ENCODE data around the gene BEND3. TPM values are rescaled to one million over a fixed set of nuclear protein-coding genes. Genes with fewer than 3 reads are reported as not detected.
"Not testable (repeated sequence)": the region's sequence is repeated elsewhere in the genome, so short reads cannot be mapped to it uniquely, and the experiment has no call there.

The BEND3 gene
- 4.0 and 6.8 TPM in 2 replicates for total RNA-seq

DNA sequence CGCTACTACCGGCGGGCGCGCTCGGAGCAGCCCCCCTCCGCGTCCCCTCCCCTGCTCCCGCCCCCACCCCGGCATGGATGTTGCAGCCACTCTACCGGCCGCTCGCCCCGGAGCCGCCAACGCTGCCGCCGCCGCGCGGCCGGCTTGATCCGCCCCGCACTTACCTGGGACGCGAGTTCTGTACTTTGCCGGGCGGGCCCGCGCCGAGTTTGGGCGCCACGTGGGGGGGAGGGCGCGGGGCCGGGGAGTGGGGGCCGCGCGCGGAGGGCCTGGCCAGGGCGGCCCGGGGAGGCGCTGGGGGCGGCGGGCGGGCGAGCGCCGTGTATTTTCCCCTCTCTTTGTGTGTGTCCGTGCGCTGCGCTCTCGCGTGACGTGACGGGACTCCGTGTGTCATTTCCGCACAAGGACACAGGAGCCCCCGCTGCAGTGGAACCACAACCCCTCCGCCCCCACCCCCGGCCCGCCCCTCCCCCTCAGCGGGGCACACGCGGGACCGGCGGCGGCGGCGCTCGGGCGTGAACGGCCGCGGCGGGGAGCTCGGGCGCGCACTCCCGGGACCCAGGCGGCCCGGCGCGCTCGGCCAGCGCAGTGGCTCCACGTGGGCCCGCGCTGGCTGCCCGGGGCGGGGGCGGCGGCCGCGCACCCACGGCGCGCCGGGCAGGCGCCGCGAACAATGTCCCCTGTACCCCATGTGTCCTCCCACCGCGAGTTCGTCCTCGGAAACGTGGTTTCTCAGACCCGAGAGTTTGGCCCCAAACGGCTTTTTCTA lies at the start of gene BEND3:
TSS of gene BEND3 (minus strand) at position 590 of the 769 bp plus-strand sequence. CDS start 16,230 bp downstream, outside the sequence.
- no peak for DNase-seq (ENCODE audit: low read depth)

DNA sequence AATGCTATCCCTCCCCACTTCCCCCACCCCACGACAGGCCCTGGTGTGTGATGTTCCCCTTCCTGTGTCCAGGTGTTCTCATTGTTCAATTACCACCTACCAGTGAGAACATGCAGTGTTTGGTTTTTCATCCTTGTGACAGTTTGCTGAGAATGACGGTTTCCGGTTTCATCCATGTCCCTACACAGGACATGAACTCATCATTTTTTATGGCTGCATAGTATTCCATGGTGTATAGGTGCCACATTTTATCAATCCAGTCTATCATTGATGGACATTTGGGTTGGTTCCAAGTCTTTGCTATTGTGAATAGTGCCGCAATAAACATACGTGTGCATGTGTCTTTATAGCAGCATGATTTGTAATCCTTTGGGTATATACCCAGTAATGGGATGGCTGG lies 49.0 kb upstream of the BEND3 start:
- DNase-seq (ENCODE audit: low read depth) = not testable (repeated sequence)

- no peak for DNase-seq (ENCODE audit: low read depth)
These were observed 46.2 kb upstream of the BEND3 start for GRCh38 chr6:107161521-107161920.

GRCh38 chr6:107156617-107157016 lies 41.3 kb upstream of the BEND3 start:
- DNase-seq (ENCODE audit: low read depth) = no peak

DNA sequence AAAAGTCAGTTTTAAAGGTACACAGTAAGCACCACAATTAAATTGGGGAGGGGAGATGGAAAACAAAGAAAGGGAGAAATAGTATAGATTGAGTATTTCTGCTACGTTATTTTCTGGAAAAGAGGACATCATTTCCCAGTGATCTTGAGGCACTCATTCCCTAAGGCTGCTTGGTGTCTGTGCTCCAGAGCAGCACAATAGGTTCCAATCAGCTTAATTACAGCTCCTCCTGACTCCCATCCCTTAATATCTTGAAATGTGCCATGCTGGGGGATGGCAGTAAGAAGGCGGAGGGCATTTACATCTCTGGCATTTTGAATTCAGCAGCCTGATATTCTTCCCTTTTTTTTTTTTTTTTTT lies 39.5 kb upstream of the BEND3 start:
- no peak for DNase-seq (ENCODE audit: low read depth)

- peak; percentile 58 for DNase-seq (ENCODE audit: low read depth)
These were observed 39.0 kb upstream of the BEND3 start for GRCh38 chr6:107154131-107154800.

GRCh38 chr6:107152638-107153430 lies 37.5 kb upstream of the BEND3 start:
- DNase-seq (ENCODE audit: low read depth) = peak; percentile 95

- no peak for DNase-seq (ENCODE audit: low read depth)
These were observed 29.4 kb upstream of the BEND3 start for GRCh38 chr6:107144666-107145065.

DNA sequence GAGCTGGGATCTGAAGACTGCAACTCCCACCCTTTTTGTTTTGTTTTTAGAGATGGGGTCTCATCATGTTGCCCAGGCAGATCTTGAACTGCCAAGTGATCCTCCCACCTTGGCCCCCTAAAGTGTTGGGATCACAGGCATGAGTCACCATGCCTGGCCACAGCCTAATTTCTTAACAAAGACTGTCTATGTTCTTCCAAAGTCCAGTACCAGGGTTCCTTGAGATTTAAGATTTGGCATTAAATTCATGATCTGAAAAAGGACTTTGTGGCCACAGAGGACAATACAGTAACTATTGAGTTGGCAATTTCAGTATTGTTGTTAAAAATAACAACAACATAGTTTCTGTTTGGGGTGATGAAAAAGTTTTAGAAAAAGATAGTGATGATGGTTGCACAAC lies 28.7 kb upstream of the BEND3 start:
- DNase-seq (ENCODE audit: low read depth) = no peak

DNA sequence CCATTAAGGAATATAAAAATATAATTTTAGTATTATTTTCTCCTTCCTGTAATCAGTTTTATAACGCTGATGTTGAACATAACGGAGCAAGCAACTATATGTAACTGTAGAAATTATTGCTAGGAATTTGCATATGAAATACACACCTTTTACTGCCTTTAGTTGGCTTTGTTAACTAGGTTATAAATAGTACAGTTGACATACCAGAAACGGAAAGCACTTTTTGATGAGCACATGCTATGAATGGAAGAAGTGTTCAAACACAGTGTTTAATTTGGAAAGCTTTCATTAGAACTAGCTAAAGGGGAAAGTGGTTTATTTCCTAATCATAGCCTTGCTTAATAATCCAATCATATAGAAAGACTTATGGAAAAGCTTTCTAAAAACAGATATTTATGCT lies 25.3 kb upstream of the BEND3 start:
- DNase-seq (ENCODE audit: low read depth) = no peak

- not testable (repeated sequence) for DNase-seq (ENCODE audit: low read depth)
These were observed 21.0 kb upstream of the BEND3 start for GRCh38 chr6:107136324-107136723.

DNA sequence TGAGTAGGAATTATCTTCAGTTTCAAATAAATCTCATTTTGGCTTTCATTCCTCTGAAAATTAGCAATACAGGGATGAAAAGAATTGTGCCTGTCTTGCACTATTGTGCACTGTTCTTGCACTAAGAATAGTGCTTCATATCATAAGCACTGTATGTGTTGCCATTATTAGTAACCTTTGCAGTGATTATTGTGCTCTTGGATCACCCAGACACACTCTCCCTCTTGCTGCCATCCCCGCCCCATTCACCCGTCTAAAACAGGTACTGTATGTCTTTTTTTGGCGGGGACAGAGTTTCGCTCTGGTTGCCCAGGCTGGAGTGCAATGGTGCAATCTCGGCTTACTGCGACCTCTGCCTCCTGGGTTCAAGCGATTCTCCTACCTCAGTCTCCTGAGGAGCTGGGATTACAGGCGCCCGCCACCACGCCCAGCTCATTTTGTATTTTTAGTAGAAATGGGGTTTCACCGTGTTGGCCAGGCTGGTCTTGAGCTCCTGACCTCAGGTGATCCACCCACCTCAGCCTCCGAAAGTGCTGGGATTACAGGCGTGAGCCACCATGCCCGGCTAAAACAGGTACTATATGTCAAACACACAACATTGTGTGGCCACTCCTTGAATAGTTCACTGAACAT lies 19.8 kb upstream of the BEND3 start:
- DNase-seq (ENCODE audit: low read depth) = not testable (repeated sequence)

GRCh38 chr6:107132330-107132954 lies 17.1 kb upstream of the BEND3 start:
- DNase-seq (ENCODE audit: low read depth) = no peak

- DNase-seq (ENCODE audit: low read depth) = no peak
These were observed 14.1 kb upstream of the BEND3 start for GRCh38 chr6:107129370-107129925.

GRCh38 chr6:107128577-107128976 lies 13.3 kb upstream of the BEND3 start:
- no peak for DNase-seq (ENCODE audit: low read depth)

DNA sequence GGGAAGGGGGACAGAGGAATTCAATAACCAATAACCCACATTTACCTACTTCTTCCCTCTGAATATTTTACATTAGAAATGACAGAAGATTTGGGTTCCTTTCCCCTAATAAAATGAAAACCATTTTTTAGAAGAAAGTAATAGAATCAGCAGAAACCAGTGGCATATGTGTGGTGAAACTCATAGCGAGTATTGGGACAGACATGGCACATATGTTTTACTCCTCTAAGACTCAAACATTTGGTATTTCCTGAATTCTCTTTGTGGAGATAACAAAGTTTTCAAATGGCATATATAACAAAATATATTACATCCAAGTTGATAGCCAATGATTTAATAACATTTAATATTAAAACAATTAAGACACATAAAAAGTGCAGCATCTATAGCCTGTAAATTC lies 12.9 kb upstream of the BEND3 start:
- no peak for DNase-seq (ENCODE audit: low read depth)

GRCh38 chr6:107125771-107126170 lies 10.5 kb upstream of the BEND3 start:
- no peak for DNase-seq (ENCODE audit: low read depth)

GRCh38 chr6:107124934-107125348 lies 9.6 kb upstream of the BEND3 start:
- DNase-seq (ENCODE audit: low read depth) = peak; percentile 45

GRCh38 chr6:107123501-107123900 lies 8.2 kb upstream of the BEND3 start:
- no peak for DNase-seq (ENCODE audit: low read depth)

- DNase-seq (ENCODE audit: low read depth) = no peak
These were observed 7.4 kb upstream of the BEND3 start for GRCh38 chr6:107122748-107123147.

DNA sequence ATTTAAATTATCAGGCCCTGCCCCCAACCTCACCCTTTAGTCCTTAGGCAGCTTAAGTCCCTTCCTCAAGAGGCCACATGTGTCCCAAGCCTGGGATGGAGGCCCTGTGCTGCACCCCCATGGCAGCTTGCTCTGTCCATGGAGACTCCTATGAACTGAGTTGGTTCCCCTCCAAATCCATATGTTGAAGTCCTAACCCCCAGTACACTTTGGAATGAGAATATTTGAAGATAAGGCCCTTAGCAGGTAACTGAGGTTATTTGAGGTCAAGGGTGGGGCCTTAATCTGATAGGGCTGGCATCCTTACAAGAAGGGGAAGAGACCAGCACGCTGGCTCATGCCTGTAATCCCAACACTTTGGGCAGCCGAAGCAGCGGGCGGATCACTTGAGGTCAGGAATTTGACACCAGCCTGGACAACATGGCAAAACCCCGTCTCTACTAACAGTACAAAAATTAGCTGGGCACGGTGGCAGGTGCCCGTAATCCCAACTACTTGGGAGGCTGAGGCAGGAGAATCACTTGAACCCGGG lies 6.7 kb upstream of the BEND3 start:
- DNase-seq (ENCODE audit: low read depth) = no peak

Measured in renal cortical epithelial cell (primary cell).